AG09319 (cell line): ENCODE data around the gene ARG2.

Source experiments
- DNase-seq: peaks from one replicate; pipeline ENCODE4 v3.0.0-alpha.2; 2010; ENCODE audit warnings: low read depth; ENCODE audit errors: extremely low read depth
- CTCF ChIP-seq: IDR thresholded peaks from 2 replicates; pipeline ENCODE4 v1.5.1; 2011; ENCODE audit warnings: low read depth, mild to moderate bottlenecking, inconsistent platforms, low read length, moderate library complexity

Gene ARG2

GRCh38 chr14:67674480-67675218 lies 54.9 kb downstream of the ARG2 start, which contains the start of gene VTI1B:
Gene VTI1B (minus strand): TSS chr14:67674632. CDS start chr14:67674489, 143 bp downstream.
- peak; percentile 25 for TF ChIP-seq CTCF
- DNase-seq, result no peak

- TF ChIP-seq CTCF, result no peak
- no peak for DNase-seq
Observed at GRCh38 chr14:67675219-67675582, 55.5 kb downstream of the ARG2 start.

- DNase-seq, result no peak
- no peak for TF ChIP-seq CTCF
Observed at GRCh38 chr14:67679006-67679405, 59.3 kb downstream of the ARG2 start.

GRCh38 chr14:67680121-67680602 lies 60.4 kb downstream of the ARG2 start:
- TF ChIP-seq CTCF, result no peak
- no peak for DNase-seq

GRCh38 chr14:67680941-67681340 lies 61.2 kb downstream of the ARG2 start:
- no peak for DNase-seq

GRCh38 chr14:67683842-67684241 lies 64.1 kb downstream of the ARG2 start:
- no peak for DNase-seq
- TF ChIP-seq CTCF, result no peak

More at GRCh38 chr14:67680941-67681340, 61.2 kb downstream of the ARG2 start:
- no peak for TF ChIP-seq CTCF

- no peak for DNase-seq
Observed at GRCh38 chr14:67690011-67690410, 70.3 kb downstream of the ARG2 start.

More at GRCh38 chr14:67690011-67690410, 70.3 kb downstream of the ARG2 start:
- no peak for TF ChIP-seq CTCF
